Globus pallidus (tissue), 1 donor: ENCODE results near the gene SIPA1L3.
"Not testable (repeated sequence)": the region's sequence is repeated elsewhere in the genome, so short reads cannot be mapped to it uniquely, and the experiment has no call there.

ENCODE experiments used
- DNase-seq: peaks from one replicate; pipeline ENCODE4 v3.0.0-alpha.2; 2015; ENCODE audit warnings: low spot score

SIPA1L3 gene

GRCh38 chr19:38020311-38020710, 113.3 kb downstream of the SIPA1L3 start:
- no peak for DNase-seq

- DNase-seq: no peak
These were observed 114.3 kb downstream of the SIPA1L3 start for GRCh38 chr19:38021352-38021751.

- no peak for DNase-seq
These were observed 116.0 kb downstream of the SIPA1L3 start for GRCh38 chr19:38022791-38023670.

- no peak for DNase-seq
These were observed 116.9 kb downstream of the SIPA1L3 start for GRCh38 chr19:38023671-38024541.

- DNase-seq: peak; percentile 45
These were observed 118.2 kb downstream of the SIPA1L3 start for GRCh38 chr19:38024992-38025908.

- DNase-seq: no peak
These were observed 118.9 kb downstream of the SIPA1L3 start for GRCh38 chr19:38025909-38026307.

- no peak for DNase-seq
These were observed 122.0 kb downstream of the SIPA1L3 start for GRCh38 chr19:38028913-38029510.

GRCh38 chr19:38030001-38030400, 123.0 kb downstream of the SIPA1L3 start:
- DNase-seq: not testable (repeated sequence)

- DNase-seq: no peak
These were observed 123.8 kb downstream of the SIPA1L3 start for GRCh38 chr19:38030686-38031422.

GRCh38 chr19:38031423-38031770, 124.4 kb downstream of the SIPA1L3 start:
- DNase-seq: no peak

- DNase-seq: no peak
These were observed 125.1 kb downstream of the SIPA1L3 start for GRCh38 chr19:38032151-38032550.

GRCh38 chr19:38032951-38033350, 125.9 kb downstream of the SIPA1L3 start:
- DNase-seq: no peak

GRCh38 chr19:38033658-38034491, 126.9 kb downstream of the SIPA1L3 start:
- DNase-seq: no peak

GRCh38 chr19:38034492-38034860, 127.5 kb downstream of the SIPA1L3 start:
- DNase-seq: no peak

- no peak for DNase-seq
These were observed 128.8 kb downstream of the SIPA1L3 start for GRCh38 chr19:38035515-38036495.

GRCh38 chr19:38036707-38037611, 130.0 kb downstream of the SIPA1L3 start:
- no peak for DNase-seq

GRCh38 chr19:38039966-38040365, 133.0 kb downstream of the SIPA1L3 start:
- DNase-seq: no peak

- DNase-seq: no peak
These were observed 135.1 kb downstream of the SIPA1L3 start for GRCh38 chr19:38042132-38042531.
